NCI-H226 (cell line): ENCODE measurements around the gene PIAS4.

Source experiments
- DNase-seq: peaks from one replicate; pipeline ENCODE4 v3.0.0-alpha.2; 2015

PIAS4 gene

GRCh38 chr19:4060621-4061177, 53.2 kb downstream of the PIAS4 start:
- no peak for DNase-seq

- DNase-seq, result peak; percentile 65
Measured at GRCh38 chr19:4061178-4061682, 53.7 kb downstream of the PIAS4 start.

- no peak for DNase-seq
Measured at GRCh38 chr19:4061683-4062418, 54.3 kb downstream of the PIAS4 start.

- DNase-seq, result no peak
Measured at GRCh38 chr19:4062419-4063368, 55.2 kb downstream of the PIAS4 start.

GRCh38 chr19:4063369-4064148, 56.0 kb downstream of the PIAS4 start:
- DNase-seq, result no peak

- DNase-seq, result no peak
Measured at GRCh38 chr19:4064149-4064495, 56.6 kb downstream of the PIAS4 start.

GRCh38 chr19:4064496-4065260, 57.1 kb downstream of the PIAS4 start:
- DNase-seq, result peak; percentile 45

GRCh38 chr19:4065430-4066175, 58.1 kb downstream of the PIAS4 start:
- DNase-seq, result peak; percentile 89

- no peak for DNase-seq
Measured at GRCh38 chr19:4066176-4066606, 58.7 kb downstream of the PIAS4 start.

- DNase-seq, result peak; percentile 65
Measured at GRCh38 chr19:4066682-4067395, 59.3 kb downstream of the PIAS4 start, which contains the start of gene ZBTB7A. Gene ZBTB7A, minus strand, starts transcription at chr19:4066899. Its CDS starts 11,667 bp downstream, at chr19:4055232.

- DNase-seq, result no peak
Measured at GRCh38 chr19:4067396-4068046, 60.0 kb downstream of the PIAS4 start.

- no peak for DNase-seq
Measured at GRCh38 chr19:4068047-4068966, 60.8 kb downstream of the PIAS4 start.

GRCh38 chr19:4069331-4069959, 61.9 kb downstream of the PIAS4 start:
- no peak for DNase-seq

GRCh38 chr19:4071610-4072009, 64.1 kb downstream of the PIAS4 start:
- no peak for DNase-seq

GRCh38 chr19:4075373-4075772, 67.8 kb downstream of the PIAS4 start:
- DNase-seq, result no peak

GRCh38 chr19:4077007-4077374, 69.5 kb downstream of the PIAS4 start:
- no peak for DNase-seq

- no peak for DNase-seq
Measured at GRCh38 chr19:4077800-4078684, 70.5 kb downstream of the PIAS4 start.
